HG03457 (cell line): ENCODE results near the gene ATL1.
"Not testable (repeated sequence)": the region's sequence is repeated elsewhere in the genome, so short reads cannot be mapped to it uniquely, and the experiment has no call there.

Experiments used
- ATAC-seq: cut with Tn5 transposase; IDR thresholded peaks from one replicate; pipeline ENCODE4 v1.9.1; 2021; ENCODE audit warnings: moderate number of reproducible peaks; ENCODE audit not compliant: unreplicated experiment

ATL1 gene

DNA sequence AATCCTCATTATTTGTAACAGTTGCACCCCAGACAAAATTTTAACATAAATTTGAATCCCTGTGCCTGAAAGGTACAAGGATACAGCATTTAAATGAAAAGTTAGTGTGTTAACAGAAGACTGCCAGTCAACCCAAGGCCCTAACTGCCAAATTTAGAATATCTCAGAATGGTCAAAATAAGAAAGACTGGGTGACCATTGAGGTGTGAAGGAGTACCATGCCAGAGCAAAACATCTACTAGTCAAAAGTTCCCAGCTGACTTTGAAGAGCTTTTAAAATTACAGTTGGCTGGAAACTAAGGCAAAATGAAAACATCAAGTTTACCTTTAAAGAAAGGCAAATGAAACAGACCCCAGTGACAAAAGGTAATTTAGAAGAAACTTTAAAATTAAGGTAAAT, 89.7 kb downstream of the ATL1 start:
- ATAC-seq, result no peak

DNA sequence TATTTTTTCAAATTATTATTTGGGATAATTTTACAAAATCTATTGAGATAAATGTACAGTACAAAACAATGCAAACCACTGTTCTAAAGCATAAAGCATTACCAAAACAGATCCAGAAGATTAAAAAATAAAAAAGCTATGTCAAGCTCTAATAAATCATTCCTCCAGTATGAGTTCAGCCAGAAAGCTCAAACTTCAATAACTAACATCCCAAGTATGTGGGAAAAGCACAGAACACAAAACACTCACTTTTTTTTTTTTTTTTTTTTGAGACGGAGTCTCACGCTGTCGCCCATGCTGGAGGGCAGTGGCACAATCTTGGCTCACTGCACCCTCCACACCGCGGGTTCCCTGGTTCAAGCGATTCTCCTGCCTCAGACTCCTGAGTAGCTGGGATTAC, 96.8 kb downstream of the ATL1 start:
- ATAC-seq, result no peak

DNA sequence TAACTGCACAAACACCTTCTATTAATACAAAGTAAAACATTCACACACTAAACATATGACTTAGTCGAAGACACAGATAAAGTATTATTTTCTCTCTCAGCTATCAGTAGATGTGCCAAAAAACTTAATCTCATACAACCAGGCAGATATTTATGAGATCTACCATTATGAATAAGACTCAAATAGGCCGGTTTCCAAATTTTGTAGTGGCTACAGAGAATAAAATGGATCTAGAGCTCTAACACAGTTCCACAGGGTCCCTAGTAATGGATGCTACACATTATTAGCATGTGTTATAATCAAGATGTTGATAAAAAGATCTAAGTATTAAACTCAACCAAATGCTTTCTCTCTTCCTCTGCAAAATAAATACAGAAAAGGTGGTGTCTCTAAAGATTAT, 97.8 kb downstream of the ATL1 start:
- ATAC-seq, result no peak

GRCh38 chr14:50658203-50658602, 98.3 kb downstream of the ATL1 start:
- ATAC-seq, result no peak

DNA sequence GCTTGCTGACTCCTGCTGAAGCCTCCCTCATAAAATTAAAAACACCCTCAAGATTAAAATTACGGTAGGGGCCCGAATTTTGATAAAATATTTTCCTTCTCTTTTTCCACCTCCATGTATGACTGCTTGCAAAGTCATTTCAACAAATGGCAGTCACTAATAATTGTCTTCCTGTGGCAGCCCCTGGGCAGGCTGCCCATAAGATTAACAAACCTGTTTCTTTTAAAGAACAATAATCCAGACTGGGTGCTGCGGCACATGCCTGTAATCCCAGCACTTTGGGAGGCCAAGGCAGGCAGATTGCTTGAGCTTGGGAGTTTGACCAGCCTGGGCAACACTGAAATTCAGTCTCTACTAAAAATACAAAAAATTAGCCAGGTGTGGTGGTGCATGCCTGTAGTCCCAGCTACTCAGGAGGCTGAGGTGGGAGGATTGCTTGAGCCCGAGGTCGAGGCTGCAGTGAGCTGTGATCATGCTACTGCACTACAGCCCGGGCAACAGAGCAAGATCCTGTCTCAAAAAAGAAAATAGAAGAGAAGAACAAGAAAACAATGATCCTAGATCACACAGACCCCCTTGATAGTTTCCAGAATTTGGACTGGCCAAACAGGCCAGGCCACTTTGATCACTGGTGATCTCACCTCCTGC, 99.5 kb downstream of the ATL1 start:
- ATAC-seq, result no peak

- not testable (repeated sequence) for ATAC-seq
Measured at GRCh38 chr14:50664579-50664978, 104.6 kb downstream of the ATL1 start.

- ATAC-seq, result not testable (repeated sequence)
Measured at GRCh38 chr14:50665300-50665699, 105.4 kb downstream of the ATL1 start.

GRCh38 chr14:50666772-50667683, 107.1 kb downstream of the ATL1 start:
- no peak for ATAC-seq

- no peak for ATAC-seq
Measured at GRCh38 chr14:50667684-50667995, 107.7 kb downstream of the ATL1 start.

- no peak for ATAC-seq
Measured at GRCh38 chr14:50667996-50668825, 108.3 kb downstream of the ATL1 start, which contains the start of gene SAV1. SAV1 (minus strand) TSS chr14:50668306; CDS start chr14:50667967, 339 bp downstream.

DNA sequence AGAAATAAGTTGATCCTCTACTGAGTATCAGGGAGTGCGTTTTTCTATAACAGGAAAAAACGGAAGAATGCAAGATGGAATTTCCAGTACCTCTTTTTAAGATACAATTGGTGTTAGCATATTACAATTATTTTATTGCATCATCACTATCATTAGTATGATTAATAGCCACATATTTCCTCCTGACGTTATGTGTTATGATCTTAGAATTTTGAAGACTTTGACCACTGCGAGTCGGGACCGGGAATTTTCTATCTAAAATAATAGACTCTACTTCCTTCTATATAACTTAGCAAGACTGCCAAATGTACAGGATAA, 108.8 kb downstream of the ATL1 start:
- ATAC-seq, result no peak

DNA sequence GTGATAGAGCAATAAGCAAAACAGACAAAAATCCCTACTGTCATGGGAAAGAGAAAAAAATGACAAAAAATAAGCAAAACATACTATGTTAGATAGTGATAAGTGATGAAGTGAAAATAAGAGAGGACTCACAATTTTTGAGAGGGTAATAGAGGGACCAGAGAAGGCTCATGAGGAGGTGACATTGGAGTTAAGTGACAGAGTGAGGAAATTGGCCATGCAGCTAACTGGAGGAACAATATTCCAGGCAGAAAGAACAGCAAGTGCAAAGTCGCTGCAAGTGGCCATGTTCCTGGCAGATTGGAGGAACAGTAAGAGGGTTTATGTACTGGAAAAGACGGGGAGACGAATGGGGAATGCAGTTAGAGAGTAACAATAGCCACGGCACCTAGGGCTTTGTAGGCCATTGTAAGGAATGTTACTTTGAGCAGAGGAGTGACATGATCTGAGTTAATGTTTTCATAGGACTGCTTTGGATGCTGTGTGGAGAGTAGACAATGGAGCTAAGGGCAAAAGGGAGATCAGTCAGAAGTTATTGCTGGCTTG, 109.6 kb downstream of the ATL1 start:
- ATAC-seq, result no peak

GRCh38 chr14:50670196-50670865, 110.4 kb downstream of the ATL1 start:
- no peak for ATAC-seq

- ATAC-seq, result no peak
Measured at GRCh38 chr14:50670866-50671256, 110.9 kb downstream of the ATL1 start.

DNA sequence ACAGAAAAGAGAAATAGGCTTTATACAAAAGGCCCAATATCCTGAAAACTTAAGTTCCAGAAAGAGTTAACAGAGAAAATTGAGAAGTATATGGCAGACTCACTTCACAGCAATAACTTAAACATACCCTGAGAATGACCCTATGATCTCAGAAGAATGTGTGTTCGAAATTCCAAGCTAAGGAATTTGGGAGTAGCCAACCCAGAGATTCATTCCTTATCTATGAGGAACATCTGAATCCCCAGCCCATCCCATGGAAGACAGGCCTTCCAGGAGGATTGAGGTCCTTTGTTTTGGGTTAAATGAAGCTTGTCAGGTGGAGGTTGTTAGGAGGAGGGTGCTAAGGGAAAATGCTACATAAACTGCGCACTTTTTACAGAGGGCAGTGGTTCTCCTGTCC, 115.7 kb downstream of the ATL1 start:
- no peak for ATAC-seq

DNA sequence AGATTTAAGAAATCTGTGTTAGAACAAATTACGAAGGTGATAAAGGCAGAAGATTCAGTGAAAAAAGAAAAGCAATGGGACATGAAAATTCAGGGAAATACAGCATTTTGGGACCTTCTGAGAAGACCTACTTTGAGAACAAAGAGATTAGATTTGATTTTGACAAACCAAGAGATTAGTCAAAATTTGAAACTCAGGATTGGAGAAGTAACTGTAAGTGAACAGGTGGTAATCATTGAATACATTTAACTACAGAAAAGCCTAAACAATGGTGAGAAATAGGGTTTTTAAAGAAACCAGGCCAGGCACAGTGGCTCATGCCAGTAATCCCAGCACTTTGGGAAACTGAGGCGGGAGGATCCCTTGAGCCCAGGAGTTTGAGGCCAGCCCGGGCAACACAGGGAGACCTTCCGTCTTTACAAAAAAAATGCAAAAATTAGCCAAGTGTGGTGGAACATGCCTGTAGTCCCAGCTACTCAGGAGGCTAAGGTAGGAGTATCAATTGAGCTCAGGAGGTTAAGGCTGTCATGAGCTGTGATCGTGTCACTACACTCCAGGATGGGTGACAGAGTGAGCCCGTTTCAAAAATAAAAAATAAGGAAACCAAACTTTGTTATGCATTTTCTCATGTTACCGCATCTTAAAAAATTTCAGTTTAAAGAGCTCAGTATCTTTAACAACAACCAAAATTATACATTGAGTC, 117.0 kb downstream of the ATL1 start:
- no peak for ATAC-seq

GRCh38 chr14:50677527-50678063, 117.7 kb downstream of the ATL1 start:
- ATAC-seq, result no peak

DNA sequence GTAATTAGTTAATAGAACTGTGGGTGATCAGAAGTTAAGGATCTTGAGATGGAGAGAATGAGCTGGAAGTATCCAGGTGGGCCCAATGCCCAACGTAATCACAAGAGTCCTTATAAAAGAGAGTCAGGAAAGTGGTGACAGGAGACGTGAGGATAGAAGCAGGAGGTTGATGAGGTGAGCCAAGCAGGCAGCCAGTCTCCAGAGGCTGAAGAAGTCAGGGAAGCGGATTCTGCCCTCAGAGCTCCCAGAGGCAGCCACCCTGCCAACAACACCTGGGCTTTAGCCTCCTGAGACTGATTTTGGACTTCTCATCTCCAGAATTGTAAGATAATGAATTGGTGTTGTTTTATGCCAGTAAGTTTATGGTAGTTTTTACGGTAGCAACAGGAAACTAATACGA, 118.2 kb downstream of the ATL1 start:
- no peak for ATAC-seq

GRCh38 chr14:50679674-50680073, 119.7 kb downstream of the ATL1 start:
- ATAC-seq, result no peak
